GM12801 (cell line): ENCODE data around the gene SLC6A19.

Experiments
- TF ChIP-seq, protein P1 (sequence below): IDR thresholded peaks from one replicate; pipeline ENCODE4 v1.5.1; 2011; ENCODE audit warnings: control low read depth; ENCODE audit not compliant: insufficient read length; ENCODE audit errors: extremely low read depth

Gene SLC6A19

DNA sequence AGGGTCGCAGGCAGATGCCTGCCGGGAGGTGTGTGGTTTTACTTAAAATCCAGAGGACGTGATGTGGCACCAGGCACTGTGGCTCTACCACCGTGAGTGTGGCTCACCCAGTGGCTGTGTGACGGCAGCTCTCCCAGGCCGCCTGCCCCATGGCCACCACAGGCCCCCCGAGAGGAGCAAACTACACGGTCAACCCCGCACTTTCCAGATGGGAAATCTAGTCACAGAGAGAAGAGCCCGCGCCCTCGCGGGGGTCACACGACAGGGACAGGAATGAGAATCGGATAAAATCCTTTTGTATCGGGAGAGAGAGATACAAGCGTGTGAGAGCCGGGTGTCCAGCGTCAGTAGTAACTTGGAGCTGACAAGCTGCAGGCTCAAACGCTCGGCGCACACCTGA is 69.0 kb downstream of the SLC6A19 start:
- TF ChIP-seq, protein P1, sequence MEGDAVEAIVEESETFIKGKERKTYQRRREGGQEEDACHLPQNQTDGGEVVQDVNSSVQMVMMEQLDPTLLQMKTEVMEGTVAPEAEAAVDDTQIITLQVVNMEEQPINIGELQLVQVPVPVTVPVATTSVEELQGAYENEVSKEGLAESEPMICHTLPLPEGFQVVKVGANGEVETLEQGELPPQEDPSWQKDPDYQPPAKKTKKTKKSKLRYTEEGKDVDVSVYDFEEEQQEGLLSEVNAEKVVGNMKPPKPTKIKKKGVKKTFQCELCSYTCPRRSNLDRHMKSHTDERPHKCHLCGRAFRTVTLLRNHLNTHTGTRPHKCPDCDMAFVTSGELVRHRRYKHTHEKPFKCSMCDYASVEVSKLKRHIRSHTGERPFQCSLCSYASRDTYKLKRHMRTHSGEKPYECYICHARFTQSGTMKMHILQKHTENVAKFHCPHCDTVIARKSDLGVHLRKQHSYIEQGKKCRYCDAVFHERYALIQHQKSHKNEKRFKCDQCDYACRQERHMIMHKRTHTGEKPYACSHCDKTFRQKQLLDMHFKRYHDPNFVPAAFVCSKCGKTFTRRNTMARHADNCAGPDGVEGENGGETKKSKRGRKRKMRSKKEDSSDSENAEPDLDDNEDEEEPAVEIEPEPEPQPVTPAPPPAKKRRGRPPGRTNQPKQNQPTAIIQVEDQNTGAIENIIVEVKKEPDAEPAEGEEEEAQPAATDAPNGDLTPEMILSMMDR = no peak

DNA sequence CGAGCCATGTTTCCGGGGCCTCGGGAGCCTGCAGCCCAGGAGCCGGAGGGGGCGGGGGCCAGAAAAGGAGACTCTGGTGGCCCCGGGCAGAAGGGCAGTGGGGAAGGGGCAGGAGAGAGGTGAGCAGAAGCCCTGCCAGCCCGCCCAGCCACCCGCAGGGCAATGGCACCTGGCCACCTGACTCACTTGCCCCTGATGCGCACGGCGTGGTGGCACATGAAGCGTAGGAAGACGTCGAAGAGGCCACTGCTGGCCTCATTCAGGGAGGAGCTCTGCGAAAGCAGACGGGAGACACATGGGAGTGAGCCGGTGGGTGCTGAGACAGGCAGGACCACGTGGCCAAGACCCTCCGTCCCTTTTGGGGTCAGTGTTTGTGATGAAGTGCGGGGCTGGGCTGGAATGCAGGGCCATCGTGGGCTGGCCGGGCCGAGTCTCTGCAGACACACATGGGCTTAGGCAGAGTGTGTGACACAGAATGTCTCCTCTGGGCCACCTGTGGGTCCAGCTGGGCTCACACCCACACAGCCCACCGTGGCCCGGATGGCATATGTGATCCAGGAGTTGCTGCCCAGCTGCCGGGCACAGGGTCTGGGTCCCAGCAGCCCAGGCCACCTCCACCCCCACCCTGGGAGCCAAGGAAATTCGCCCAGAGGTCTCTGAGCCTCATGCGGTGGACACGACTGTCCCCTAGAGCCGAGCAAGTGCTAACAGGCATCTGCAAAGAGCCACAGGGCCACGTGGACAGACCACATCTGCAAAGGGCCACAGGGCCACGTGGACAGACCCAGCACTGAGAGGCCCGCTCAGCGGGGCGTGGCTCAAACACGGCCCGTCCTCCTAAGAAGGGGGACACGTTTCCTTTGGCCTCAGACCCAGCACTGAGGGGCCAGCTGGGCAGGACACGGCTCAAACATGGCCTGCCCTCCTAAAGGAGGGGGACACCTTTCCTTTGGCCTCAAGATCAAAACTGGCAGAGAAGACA is 69.8 kb downstream of the SLC6A19 start:
- TF ChIP-seq, protein P1 = no peak

DNA sequence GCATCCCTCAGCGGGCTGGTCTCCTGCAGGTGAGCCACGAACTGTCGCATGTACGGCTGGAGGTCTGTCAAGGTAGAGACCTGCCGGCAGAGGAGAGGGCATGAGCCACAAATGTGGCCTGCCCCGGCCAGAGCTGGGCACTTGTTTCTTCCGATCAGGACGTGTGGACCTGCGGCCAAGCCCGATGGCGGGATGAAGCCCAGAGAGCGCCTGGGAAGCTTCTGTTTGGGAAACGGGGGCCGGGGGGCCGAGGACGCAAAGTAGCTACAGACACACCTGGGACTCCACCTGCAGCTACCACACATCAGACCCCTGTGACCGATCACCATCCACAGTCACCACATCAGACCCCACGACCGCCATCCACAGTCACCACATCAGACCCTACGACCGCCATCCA is 70.8 kb downstream of the SLC6A19 start:
- TF ChIP-seq, protein P1 = no peak

DNA sequence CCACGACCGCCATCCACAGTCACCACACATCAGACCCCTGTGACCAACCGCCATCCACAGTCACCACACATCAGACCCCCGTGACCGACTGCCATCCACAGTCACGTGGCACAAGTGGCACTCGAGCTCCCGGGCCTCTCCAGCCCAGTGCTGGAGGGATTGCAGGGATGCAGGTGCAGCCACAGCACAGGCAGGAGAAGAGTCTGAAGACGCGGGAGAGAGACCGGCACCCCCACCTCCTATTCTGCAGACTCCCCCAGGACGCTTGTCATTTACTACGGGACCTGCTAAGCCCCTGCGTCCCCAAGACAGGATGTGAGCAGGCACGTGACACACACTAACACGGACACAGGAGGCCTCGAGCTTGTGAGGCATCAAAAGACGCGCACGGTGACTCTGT is 72.3 kb downstream of the SLC6A19 start:
- TF ChIP-seq, protein P1 = no peak

DNA sequence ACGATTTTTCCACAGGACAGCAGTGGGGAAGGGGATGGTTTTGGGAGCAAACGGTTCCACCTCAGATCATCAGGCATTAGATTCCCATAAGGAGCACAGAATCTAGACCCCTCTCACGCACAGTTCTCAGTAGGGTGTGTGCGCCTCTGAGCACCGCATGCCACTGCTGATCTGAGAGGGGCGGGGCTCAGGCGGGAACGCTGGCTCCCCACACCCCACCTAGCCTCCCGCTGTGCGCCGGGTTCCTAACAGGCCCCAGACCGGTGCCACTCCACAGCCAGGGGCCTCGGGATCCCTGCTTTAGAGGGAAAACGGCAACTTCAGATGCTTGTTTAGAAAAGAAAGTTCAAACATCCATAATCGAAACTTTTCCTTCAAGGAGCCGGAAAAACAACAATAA is 73.1 kb downstream of the SLC6A19 start:
- TF ChIP-seq, protein P1 = no peak
